ENCODE results near the gene CAVIN2.

The CAVIN2 gene

GRCh38 chr2:191864628-191865374 is 17.9 kb upstream of the CAVIN2 start:
- no peak for DNase-seq

DNA sequence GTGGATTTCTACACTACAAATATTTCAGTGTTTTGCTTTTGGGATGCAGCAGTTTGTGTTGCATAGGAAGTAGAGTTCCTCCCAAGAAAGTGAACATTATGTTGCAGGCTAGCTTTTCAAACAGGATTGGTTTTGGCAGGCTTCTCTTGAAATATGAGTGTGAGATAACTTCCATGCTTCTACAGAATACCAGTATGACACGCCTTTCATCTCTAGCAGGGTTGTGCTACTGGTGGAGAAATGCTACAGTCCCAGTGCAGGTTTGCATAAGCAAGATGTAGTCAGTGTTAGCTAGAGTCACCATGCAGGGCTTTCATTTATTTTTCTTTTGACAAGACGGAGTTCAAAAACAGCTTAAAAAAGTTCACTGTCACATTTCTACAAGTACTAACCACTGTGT is 17.1 kb upstream of the CAVIN2 start:
- no peak for DNase-seq

- no peak for DNase-seq
These were observed 15.4 kb upstream of the CAVIN2 start for GRCh38 chr2:191862156-191862775.

DNA sequence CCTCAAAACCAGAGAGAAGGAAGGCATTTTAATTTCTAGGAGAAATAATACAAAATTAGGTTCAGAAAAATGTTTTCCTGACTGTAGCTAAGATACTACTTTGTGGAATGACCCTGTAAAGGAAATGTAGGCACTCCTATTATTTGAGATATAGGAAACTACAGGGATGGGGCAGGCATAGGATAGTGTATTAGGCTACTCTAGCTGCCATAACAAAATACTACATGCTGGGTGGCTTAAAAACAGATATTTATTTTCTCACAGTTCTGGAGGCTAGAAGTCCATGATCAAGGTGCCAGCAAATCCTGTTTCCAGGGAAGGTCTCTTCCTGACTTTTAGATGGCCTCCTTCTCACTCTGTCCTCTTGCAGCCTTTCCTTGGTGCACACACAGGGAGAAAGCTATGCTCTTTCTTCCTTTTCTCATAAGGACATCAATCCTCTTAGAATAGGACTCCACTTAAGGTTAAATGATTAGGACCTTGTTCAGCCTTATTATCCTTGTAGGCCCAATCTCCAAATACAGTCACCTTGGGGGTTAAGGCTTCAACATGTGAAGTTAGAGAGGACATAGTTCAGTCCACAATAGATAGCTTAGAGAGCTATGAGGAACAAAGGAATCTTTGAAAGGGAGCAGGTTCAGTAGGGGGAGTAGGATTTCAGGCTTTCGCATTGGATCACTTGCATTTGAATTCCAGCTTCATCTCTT is 14.0 kb upstream of the CAVIN2 start:
- DNase-seq: no peak

DNA sequence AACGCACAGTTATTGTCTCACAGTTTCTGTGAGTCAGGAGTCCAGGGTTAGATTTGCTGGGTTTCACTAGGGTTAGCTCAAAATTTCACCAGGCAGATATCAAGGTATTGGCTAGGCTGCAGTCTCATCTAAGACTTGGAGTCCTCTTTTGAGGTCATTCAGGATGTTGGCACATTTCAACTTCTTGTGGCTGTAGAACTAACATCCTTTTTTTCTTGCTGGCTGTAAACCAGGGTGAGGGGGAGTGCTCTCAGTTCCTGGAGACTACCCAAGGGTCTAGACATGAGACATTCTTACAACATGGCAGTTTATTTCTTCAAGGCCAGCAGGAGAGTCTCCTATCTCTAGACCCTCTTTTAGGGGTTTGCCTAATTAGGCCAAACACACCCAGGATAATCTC is 12.8 kb upstream of the CAVIN2 start:
- DNase-seq: no peak

- no peak for DNase-seq
These were observed 11.0 kb upstream of the CAVIN2 start for GRCh38 chr2:191857886-191858285.

GRCh38 chr2:191857259-191857805 is 10.4 kb upstream of the CAVIN2 start:
- DNase-seq: no peak

- DNase-seq: no peak
These were observed 9.4 kb upstream of the CAVIN2 start for GRCh38 chr2:191856111-191856876.

- no peak for DNase-seq
These were observed 8.5 kb upstream of the CAVIN2 start for GRCh38 chr2:191855382-191855781.

DNA sequence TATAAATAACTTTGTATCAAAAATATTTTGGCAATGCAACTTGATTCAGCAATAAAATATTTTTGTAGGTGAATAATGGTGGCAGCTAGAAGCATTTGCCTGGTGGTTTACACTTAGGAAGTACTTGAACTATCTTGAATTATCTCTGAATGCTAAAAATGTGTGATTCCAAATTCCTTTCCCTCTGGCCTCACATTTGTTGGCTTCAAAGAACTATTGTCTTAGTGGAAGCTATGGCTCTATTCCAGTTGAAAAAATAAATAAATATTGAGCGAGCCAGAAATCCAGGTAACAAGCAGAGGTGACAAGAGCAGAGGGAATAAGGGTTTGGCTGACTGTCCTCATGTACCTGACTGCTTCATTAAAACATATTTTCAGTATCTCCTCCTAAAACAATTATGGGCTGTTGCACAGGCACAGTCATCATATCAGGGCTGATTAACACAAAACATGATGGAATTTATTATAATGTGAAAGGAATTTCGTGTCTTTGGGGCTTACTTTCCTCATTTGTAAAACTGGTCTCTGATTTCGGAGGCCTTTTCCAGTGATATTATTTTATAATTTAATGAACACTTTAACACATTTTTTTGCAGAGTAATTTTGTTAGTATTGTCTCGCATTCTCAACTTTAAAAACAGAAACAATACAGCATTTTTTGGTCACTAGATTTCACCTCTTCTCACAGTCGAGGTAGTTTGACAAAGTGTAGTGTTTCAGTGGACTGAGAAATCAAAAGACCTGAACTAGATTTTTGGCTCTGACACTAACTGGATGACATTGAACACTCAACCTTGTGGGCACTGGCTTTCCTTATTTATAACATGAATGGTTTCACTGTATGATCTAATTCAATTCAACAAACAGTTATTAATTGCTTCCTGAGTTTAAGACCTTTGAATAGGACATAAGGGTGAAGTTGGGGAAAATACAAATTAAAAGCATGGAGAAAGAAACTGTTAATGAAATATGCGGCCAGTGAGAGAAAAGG is 7.8 kb upstream of the CAVIN2 start:
- DNase-seq: no peak

DNA sequence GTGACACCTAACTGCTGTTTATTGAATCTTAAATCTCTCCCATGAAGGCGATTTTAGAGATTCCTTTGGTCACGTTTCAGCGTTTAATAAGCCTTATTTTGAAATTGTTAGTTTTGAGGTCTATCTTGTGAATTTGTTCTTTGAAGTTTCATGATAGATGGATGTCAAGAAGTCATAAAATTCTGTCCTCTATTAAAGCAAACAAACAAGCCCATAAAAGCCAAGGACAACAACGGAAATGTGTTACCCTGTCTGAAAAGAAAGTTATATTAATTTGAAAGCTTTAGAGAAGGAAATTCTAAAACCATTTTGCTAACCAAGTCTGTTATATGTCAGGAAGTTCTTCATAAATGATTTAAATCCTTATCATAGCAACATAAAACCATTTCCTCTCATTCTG is 7.0 kb upstream of the CAVIN2 start:
- no peak for DNase-seq

DNA sequence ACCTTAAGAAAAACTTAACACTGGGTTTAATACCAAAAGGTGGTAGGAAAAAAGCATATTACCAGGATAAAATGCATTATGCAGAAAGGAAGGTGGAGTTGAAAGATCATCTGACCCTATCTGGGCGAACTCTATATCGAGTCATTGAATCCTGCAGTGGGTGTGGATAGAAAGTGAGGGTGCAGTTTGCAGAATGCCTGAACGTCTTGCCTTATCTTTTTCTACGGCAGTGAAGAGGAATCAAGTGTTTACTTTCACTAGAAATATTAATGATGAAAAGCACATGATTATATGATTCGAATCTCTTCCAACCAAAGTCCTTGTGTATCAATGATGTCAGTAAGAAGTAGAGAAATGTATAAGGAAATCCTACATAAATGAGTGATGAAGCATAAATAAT is 4.3 kb upstream of the CAVIN2 start:
- no peak for DNase-seq

- no peak for DNase-seq
These were observed 2.2 kb upstream of the CAVIN2 start for GRCh38 chr2:191848771-191849767.

- no peak for DNase-seq
These were observed 876 bp upstream of the CAVIN2 start for GRCh38 chr2:191847764-191848163.

- DNase-seq: no peak
These were observed 893 bp downstream of the CAVIN2 start for GRCh38 chr2:191845876-191846514.

DNA sequence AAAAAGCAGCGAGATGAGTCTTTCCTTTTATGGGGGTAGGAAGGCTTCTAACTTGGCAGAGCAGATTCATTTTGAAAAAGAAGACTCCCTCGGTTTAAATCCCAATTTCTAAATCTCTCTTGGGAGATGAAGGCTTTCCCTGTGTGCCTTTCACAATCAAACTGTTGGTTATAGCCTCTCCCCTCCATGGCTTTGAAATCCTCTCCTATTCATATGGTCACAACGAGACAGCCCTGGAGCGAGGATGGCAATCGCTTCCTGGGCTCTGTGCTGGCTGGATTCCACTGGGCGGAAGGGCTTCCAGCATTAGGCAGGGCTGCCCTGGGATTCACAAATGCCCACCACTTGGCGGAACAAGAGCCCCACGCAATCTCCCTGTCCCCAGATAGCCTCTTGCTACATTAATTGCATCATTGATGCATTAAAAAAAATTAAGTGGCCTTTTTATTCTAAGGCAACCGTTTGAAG is 1.6 kb downstream of the CAVIN2 start:
- no peak for DNase-seq

DNA sequence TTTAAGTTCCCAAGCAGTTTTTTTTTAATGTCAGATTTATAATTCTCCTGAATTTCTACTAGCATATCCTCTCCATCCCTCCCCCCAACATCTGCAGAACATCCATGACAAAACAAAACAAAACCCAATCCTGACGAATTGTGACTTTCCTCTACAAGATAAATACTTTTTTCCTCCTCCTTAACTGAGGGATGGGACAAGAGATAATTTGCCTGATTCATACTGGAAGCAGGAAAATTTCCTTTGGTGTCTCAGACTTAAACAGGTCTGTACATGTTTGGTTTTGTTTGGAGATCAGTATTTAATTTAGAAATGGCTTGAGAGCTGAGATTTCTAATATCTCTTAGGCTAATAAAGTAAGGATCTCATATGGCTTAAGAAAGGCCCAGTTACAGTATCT is 2.2 kb downstream of the CAVIN2 start:
- no peak for DNase-seq

DNA sequence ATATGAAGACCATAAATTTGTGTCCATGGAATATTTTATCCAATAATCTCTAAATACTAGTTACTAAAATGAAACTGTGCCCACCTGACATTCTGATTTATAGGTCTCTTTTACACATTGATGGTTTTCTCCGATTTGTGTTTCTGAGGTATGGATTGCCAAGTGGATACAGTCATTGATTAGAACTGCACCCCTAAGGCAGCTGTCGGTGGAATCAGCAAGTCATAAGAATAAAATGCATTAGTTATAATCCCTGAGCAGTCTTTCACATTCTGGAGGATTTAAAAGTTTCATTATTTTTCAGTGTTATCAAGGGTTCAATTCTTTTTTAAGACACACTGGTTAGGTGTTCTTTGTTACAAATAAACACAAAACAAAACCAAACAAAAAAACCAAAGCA is 6.0 kb downstream of the CAVIN2 start:
- no peak for DNase-seq

GRCh38 chr2:191839918-191840804 is 6.7 kb downstream of the CAVIN2 start:
- DNase-seq: no peak
